HFFc6 (cell line): ENCODE results near the gene HUS1. TPM values are rescaled to one million over a fixed set of nuclear protein-coding genes. Genes with fewer than 3 reads are reported as not detected.

Source experiments
- DNase-seq: peaks from one replicate; pipeline ENCODE4 v3.0.0-alpha.2; 2018
- H3K27ac Mint-ChIP-seq: 2 replicates; pipeline ENCODE4 v1.8.0; 2020; ENCODE audit warnings: mild to moderate bottlenecking, mixed read lengths
- H3K27me3 Mint-ChIP-seq: 2 replicates; pipeline ENCODE4 v1.8.0; 2021; ENCODE audit warnings: mild to moderate bottlenecking, moderate library complexity, mixed read lengths; ENCODE audit not compliant: insufficient read depth
- H3K36me3 Mint-ChIP-seq: 2 replicates; pipeline ENCODE4 v1.8.0; 2021; ENCODE audit warnings: low read depth, mixed read lengths
- H3K4me1 Mint-ChIP-seq: 2 replicates; pipeline ENCODE4 v1.8.0; 2020; ENCODE audit warnings: low read depth, mixed read lengths
- H3K4me3 Mint-ChIP-seq: 2 replicates; pipeline ENCODE4 v1.8.0; 2020; ENCODE audit warnings: mild to moderate bottlenecking, moderate library complexity, mixed read lengths
- H3K9me3 Mint-ChIP-seq: 2 replicates; pipeline ENCODE4 v1.8.0; 2020; ENCODE audit warnings: mild to moderate bottlenecking, mixed read lengths
- total RNA-seq, 6 experiments: library from RNA; stranded (reverse); fragmentation: NEBNext Ultra II Directional; extraction: Animal tissue kit (Norgen Biotek cat#: 25700); gene quantifications; 2 replicates in 1 of 6; 3 replicates in 5 of 6; pipeline ENCODE4 v1.2.3, GENCODE V29; 2021
- TF ChIP-seq, protein P1 (sequence below): fragments of 200-600 bp; sonication (generic); IDR thresholded peaks from 2 replicates; pipeline ENCODE4 v1.5.0; 2021; ENCODE audit warnings: antibody characterized with exemption, mild to moderate bottlenecking

HUS1 gene
- total RNA-seq, 6 experiments from 2014 or later, result 27.8 to 39.2 (median 34.6) TPM

DNA sequence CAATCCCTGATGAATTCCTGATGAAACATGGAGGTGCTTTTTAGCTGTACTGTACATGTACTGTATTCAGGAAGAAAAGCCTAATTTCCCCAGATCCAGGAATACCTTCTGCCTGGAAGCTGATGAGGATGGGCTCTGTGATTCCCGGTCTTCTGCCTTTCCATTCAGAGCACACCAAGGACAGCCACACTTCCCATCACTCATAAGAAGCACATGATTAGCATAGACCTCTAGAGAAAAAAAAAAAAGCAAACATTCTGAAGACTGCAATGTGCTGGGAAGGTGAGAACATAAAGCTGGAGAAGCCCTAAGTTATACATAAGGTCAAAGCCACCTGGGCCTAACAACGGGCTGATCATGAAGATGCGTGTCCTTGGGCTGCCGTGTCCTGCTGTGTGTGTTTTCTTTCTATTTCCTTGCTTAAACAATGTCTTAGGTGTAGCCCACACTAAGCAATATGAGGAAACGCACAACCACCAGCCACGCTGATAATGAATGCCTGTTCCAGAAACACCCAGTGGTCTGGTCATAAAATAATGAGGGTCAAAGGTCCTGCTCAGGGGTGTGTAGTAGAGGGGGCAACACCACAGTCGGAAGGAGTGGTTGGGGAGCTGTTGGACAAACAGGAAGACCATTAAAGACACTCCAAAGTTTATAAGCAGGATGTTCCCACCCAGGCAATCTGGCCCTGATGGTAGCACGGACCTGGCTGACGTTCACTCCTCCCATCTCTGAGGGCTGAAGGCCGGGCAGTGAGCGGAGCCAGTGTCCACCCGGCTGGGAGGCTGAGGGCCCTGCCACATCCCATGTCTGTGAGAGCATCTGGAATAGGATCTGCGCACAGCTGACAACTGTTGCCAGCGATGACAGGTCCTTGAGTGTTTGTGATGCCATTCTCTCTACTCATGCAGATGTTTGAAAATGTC, 39.1 kb downstream of the HUS1 start:
- H3K9me3 Mint-ChIP-seq, result no peaks in the 10 kb centered on the region
- peak overlapping the region; percentile 92 for H3K27ac Mint-ChIP-seq
- peak; percentile 61 for DNase-seq
- no peaks in the 10 kb centered on the region for H3K36me3 Mint-ChIP-seq
- peaks cover 6% of the 10 kb centered on the region; the same call in 1 of the 2 replicates for H3K27me3 Mint-ChIP-seq
- TF ChIP-seq, protein P1, sequence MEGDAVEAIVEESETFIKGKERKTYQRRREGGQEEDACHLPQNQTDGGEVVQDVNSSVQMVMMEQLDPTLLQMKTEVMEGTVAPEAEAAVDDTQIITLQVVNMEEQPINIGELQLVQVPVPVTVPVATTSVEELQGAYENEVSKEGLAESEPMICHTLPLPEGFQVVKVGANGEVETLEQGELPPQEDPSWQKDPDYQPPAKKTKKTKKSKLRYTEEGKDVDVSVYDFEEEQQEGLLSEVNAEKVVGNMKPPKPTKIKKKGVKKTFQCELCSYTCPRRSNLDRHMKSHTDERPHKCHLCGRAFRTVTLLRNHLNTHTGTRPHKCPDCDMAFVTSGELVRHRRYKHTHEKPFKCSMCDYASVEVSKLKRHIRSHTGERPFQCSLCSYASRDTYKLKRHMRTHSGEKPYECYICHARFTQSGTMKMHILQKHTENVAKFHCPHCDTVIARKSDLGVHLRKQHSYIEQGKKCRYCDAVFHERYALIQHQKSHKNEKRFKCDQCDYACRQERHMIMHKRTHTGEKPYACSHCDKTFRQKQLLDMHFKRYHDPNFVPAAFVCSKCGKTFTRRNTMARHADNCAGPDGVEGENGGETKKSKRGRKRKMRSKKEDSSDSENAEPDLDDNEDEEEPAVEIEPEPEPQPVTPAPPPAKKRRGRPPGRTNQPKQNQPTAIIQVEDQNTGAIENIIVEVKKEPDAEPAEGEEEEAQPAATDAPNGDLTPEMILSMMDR, result no peak
- peaks cover 43% of the 10 kb centered on the region for H3K4me1 Mint-ChIP-seq
- H3K4me3 Mint-ChIP-seq, result peak overlapping the region; percentile 7; the same call in 1 of the 2 replicates

DNA sequence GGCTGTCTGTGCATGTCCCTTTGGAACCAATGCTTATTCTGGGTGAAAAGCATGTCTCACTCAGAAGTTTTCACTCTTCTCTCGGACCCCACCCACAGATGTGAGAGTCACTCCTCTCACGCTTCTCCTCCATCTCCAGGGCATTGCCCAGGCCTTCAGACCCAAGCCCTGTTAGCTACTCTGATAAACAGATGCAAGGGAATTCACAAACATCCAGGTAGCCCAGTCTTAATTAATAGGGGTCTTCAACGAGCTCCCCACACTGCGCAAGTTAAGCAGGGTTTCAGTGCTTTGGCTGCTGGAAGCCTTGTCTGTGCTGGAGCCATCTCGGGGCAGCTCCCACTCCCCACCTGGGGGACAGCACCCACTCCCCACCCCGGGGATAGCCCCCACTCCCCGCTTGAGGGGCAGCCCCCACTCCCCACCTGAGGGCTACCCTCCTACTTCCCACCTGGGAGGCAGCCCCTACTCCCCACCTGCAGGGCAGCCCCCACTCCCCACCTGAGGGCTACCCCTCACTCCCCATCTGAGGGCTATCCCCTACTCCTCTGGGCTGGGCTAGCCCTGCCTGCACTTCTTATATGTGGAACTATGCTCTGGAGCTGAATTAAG, 39.9 kb downstream of the HUS1 start:
- Mint-ChIP-seq H3K27me3 (peaks cover 6% of the 10 kb centered on the region; the same call in 1 of the 2 replicates), H3K36me3 (no peaks in the 10 kb centered on the region), H3K4me1 (peaks cover 40% of the 10 kb centered on the region), H3K4me3 (no peak overlapping the region), H3K9me3 (no peaks in the 10 kb centered on the region), H3K27ac (peak overlapping the region; percentile 92)
- TF ChIP-seq, protein P1, result no peak
- no peak for DNase-seq

DNA sequence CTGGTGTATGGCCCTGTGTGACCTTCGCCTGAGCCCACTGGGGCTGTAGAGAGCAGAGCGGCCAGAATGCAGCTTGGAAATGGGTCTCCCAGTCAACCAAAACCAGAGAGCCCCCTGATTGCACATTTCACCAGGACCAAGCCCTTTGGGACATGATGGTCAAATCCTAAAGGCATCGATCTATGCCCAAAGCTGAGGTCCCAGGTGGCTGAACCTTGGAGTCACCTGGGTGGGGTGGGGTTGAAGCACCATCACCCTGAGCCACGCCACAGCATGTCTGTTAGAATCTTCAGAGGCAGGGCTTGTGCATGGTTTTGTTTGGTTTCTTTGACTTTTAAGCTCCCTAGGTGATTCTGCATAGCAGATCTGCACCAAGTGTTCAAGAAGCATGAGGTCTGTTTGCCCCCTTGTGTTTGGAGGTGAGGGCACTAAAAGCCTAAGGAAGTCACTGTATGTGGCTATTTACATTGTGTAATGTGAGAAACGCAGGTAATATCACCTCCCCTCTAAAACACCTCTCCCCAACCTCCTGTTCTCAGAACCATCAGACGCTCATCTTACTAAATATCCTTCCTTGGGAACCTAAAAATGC, 40.7 kb downstream of the HUS1 start:
- Mint-ChIP-seq H3K4me3 (no peak overlapping the region), H3K9me3 (no peaks in the 10 kb centered on the region), H3K27me3 (peaks cover 4% of the 10 kb centered on the region; the same call in 1 of the 2 replicates), H3K36me3 (no peaks in the 10 kb centered on the region), H3K27ac (no peak overlapping the region), H3K4me1 (peaks cover 34% of the 10 kb centered on the region)
- no peak for DNase-seq
- TF ChIP-seq, protein P1, result peak; percentile 39

DNA sequence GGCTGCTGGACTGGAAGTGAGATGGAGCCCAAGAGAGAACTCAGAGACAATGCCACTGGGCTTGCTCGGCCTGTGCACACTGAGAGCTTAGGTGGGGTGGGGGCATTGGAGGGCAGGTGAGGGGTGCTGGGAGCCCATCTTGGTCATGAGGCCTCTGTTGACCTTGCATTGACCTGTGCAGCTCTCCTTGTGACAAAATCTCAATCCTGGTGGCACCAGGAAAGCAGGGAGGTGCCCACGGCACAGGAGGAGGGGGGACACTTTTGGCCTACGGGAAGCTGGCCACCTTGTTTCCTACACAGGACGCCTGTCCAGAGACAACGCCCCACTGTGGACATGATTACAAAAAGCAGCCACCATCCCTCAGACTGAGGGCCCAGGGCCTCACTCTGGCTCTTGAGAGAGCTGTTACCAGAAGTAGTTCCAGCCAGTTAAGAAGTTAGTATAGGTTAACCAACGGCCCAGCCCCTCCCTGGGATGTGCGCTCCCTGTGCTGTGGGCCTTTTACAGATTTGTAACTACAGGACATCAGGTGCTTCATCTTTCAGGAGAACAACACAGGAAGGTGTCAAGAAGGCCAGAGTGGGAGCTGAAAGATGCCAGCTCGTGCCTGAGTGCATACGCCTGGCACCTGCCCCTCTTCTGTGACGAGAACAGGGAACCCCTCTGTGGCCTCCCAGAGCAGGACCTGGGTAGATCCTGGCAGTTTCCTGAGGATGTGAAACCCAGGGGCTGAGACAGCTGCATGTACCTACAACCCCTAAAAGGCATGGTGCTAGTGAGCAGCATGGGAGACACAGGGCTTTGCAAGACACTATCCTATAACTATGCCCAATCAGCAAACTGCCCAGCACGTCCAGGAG, 41.5 kb downstream of the HUS1 start:
- peaks cover 27% of the 10 kb centered on the region for H3K4me1 Mint-ChIP-seq
- H3K36me3 Mint-ChIP-seq, result no peaks in the 10 kb centered on the region
- no peak overlapping the region for H3K4me3 Mint-ChIP-seq
- H3K27ac Mint-ChIP-seq, result no peak overlapping the region
- peaks cover 3% of the 10 kb centered on the region; the same call in 1 of the 2 replicates for H3K27me3 Mint-ChIP-seq
- no peaks in the 10 kb centered on the region for H3K9me3 Mint-ChIP-seq
- no peak for DNase-seq
- TF ChIP-seq, protein P1, result no peak
